SJCRH30 (cell line): ENCODE results near the gene NR5A2. TPM values are rescaled to one million over a fixed set of nuclear protein-coding genes. Genes with fewer than 3 reads are reported as not detected.

Experiments used
- DNase-seq, 2 experiments: peaks; one replicate each; pipeline ENCODE4 v3.0.0-alpha.2; 2015 to 2020
- H3K27ac ChIP-seq: fragments of 250-450 bp; sonication (Bioruptor Pico); 2 replicates; pipeline ENCODE4 v1.5.1; 2020; ENCODE audit warnings: mild to moderate bottlenecking, moderate library complexity
- H3K27me3 ChIP-seq: fragments of 250-450 bp; sonication (Bioruptor Pico); 2 replicates; pipeline ENCODE4 v1.5.1; 2020; ENCODE audit warnings: mild to moderate bottlenecking, moderate library complexity
- H3K36me3 ChIP-seq: fragments of 250-450 bp; sonication (Bioruptor Pico); 2 replicates; pipeline ENCODE4 v1.5.1; 2020; ENCODE audit warnings: mild to moderate bottlenecking, moderate library complexity
- H3K4me1 ChIP-seq: fragments of 250-450 bp; sonication (Bioruptor Pico); 2 replicates; pipeline ENCODE4 v1.5.1; 2020; ENCODE audit warnings: mild to moderate bottlenecking, moderate library complexity
- H3K4me3 ChIP-seq: fragments of 250-450 bp; sonication (Bioruptor Pico); 2 replicates; pipeline ENCODE4 v1.5.1; 2020; ENCODE audit warnings: mild to moderate bottlenecking, moderate library complexity
- H3K9me3 ChIP-seq: fragments of 250-450 bp; sonication (Bioruptor Pico); replicated peaks from 2 replicates; pipeline ENCODE4 v1.5.1; 2020; ENCODE audit warnings: mild to moderate bottlenecking, moderate library complexity
- total RNA-seq: library from RNA; depleted of rRNA; stranded (reverse); fragments of >200 nt; shearing (Covaris generic); gene quantifications from 2 replicates; pipeline ENCODE4 v1.2.3, GENCODE V29; 2014

NR5A2 gene
- total RNA-seq, 1 experiment from 2014 or later: 1.0 TPM

DNA sequence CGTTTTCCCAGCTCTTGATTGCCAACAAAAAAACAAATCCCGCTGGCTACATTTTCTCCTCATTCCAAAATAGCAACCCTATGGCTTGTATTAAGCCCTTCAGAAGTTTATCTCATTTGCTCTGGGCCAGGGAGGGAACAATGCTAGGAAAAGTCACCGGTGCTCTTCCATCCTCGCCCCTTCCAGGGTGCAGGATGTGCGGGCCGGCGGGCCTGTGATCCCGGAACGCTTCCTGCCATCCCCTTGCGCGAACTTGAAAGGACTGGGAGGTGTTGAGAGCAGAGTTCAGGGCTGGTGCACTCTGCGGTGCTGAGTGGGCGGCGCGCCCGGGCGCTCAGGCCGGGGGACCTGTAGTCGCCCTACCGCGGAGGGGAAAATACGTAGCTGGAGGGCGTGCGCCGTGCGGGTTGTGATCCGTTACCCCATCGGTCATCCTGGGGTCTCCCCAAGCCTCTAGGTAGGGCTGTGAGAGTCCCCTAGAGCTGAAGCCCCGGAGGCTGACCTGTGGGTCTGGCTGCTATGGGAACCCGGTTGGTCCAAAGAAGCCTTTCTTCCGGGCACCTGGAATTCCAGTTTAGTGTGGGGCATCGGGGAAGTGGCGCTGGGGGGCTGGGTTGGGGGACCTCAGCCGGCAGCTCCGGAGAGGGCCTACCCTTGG is 13.1 kb downstream of the NR5A2 start:
- Histone ChIP-seq H3K27ac (no peak overlapping the region), H3K9me3 (no peaks in the 10 kb centered on the region), H3K36me3 (no peaks in the 10 kb centered on the region), H3K4me3 (no peak overlapping the region), H3K4me1 (no peaks in the 10 kb centered on the region), H3K27me3 (no peaks in the 10 kb centered on the region)
- DNase-seq: no peak

DNA sequence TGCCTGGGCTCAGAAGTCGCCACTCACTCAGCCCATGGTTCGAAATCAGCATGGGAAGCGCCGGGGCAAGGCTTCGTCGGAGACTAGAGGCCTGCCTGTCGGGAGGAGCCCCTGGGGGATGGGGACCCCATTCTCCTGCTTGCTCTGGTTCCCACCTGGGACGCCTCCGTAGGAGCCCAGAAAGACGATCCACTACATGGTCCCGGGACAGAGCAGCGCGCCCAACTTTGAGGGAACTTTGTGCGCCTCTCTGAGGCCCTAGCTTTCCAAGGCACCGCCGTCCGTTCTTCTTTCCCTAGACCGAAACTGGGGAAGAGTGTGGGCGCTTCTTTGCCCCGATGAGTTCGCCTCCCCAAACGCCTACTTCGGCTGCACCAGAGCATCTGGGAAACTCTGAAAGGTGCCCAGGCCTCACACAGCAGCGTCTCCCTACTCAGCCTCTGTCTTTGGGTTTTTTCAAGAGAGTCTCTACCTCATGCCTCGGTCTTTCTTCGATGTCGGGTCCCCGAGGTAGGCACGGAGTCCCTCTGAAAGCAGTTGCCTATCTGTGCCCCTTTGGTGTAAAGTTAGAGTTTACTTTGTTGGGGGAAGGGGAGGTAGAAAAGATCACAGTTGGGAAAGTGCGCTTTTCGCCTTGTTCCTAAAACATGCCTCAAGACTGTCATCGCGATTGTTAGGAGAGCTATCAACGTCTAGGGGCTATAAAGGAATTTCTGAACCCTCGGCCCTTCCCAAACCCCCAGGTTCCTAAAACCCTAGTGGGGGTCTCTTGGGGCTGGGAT is 14.0 kb downstream of the NR5A2 start:
- H3K4me3 ChIP-seq: no peak overlapping the region
- no peaks in the 10 kb centered on the region for H3K36me3 ChIP-seq
- H3K4me1 ChIP-seq: no peaks in the 10 kb centered on the region
- no peaks in the 10 kb centered on the region for H3K9me3 ChIP-seq
- no peak overlapping the region for H3K27ac ChIP-seq
- DNase-seq: no peak
- H3K27me3 ChIP-seq: no peaks in the 10 kb centered on the region

DNA sequence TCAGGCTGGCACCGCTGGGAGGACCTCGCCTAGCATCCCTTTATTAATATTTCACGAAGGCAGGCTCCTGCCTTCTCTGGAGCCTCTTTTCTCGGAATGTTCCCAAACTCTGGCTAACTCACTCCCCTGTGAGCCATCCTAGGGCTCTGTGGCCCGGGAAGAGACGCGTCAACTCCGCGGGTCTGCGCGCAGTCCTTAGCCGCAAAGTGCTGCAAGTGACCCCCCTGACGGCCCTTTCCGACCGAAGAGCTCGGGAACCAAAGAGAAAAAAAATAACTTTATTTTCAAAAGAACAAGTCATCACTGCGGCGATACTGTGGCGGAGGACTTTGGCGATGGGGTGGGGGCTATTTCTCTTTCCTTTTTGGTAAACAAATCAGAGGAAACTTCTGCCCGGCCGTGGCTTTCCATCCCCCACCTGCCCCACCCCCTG is 14.6 kb downstream of the NR5A2 start:
- no peak for DNase-seq
- no peak overlapping the region for H3K4me3 ChIP-seq
- no peaks in the 10 kb centered on the region for H3K4me1 ChIP-seq
- H3K36me3 ChIP-seq: no peaks in the 10 kb centered on the region
- no peak overlapping the region for H3K27ac ChIP-seq
- H3K9me3 ChIP-seq: no peaks in the 10 kb centered on the region
- H3K27me3 ChIP-seq: no peaks in the 10 kb centered on the region

DNA sequence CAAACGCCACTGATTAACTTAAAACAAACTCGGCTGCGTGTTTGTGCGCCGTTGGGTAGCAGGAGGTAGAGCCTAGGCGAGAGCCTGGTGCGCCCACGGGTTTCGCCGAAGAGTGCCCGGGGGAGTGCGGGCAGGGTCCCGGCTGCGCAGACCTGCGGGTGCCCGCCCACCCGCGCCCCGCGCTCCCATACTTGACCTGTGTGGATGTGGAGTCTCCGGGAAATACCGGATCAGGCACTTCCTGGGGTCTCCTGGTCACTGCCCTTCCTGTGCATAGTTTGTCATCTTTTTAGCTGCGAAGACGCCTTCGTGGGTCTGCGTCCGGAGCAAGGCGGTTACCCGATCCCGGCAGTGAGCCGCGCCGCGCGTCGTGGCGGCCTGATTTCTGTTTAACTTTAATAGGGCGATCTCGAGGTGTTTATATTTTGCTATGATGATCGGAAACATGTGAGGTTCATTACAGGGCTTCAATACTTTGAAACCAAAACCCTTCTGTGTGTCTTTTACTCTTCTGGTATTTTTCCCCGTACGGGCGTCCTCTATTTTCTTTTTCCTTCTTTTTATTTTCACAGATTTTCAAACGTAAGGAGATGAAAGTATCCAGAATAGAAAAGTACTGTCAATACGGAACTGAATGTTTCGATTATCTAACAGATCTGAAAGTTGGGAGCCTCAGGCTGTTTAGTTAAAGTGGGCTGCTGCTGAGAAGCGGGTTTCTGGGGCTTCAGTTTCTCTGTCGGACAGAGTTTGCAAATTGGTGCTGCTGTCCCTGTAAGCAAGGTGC is 15.2 kb downstream of the NR5A2 start:
- Histone ChIP-seq H3K4me1 (no peaks in the 10 kb centered on the region), H3K27ac (no peak overlapping the region), H3K4me3 (no peak overlapping the region), H3K27me3 (no peaks in the 10 kb centered on the region), H3K36me3 (no peaks in the 10 kb centered on the region), H3K9me3 (no peaks in the 10 kb centered on the region)
- no peak for DNase-seq

DNA sequence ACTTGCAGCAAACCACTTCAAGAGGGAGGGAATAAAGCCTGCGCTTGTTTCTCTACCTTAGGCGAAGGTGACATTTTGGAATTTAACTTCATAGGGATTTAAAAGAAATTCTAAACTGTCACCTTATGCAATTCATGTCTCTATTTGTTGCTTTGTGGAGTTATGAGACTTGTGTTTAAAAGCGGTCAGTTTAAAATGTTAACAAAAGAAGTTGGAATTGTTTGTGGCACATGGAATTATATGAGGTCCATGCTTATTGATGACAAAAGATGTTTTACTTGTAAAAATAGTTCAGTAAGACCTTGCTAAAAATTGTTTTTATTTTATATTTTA is 15.8 kb downstream of the NR5A2 start:
- H3K4me3 ChIP-seq: no peak overlapping the region
- no peak for DNase-seq
- H3K27ac ChIP-seq: no peak overlapping the region
- H3K4me1 ChIP-seq: no peaks in the 10 kb centered on the region
- no peaks in the 10 kb centered on the region for H3K9me3 ChIP-seq
- H3K36me3 ChIP-seq: no peaks in the 10 kb centered on the region
- H3K27me3 ChIP-seq: no peaks in the 10 kb centered on the region

DNA sequence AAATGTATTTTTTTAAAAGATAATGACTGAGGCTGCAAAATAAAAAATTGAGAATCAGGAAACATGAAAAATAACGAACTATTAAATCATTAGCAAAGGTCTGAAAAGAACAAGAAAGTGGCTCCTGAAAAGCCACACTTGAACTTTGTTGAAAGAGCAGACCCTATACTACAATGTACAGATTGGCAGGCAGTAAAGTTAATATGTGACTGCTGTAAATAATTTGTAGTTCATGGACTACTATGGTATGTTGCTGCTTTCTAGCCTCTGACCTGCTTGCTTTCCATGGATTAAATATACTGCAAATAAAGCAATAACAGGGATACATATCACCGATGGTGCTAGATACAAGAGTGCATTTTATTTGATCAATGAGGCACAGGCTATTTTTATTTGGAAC is 18.6 kb downstream of the NR5A2 start:
- no peaks in the 10 kb centered on the region for H3K27me3 ChIP-seq
- H3K9me3 ChIP-seq: no peaks in the 10 kb centered on the region
- no peak for DNase-seq
- no peaks in the 10 kb centered on the region for H3K36me3 ChIP-seq
- H3K4me3 ChIP-seq: no peak overlapping the region
- no peak overlapping the region for H3K27ac ChIP-seq
- H3K4me1 ChIP-seq: peaks cover under 1% of the 10 kb centered on the region; the same call in 1 of the 2 replicates

DNA sequence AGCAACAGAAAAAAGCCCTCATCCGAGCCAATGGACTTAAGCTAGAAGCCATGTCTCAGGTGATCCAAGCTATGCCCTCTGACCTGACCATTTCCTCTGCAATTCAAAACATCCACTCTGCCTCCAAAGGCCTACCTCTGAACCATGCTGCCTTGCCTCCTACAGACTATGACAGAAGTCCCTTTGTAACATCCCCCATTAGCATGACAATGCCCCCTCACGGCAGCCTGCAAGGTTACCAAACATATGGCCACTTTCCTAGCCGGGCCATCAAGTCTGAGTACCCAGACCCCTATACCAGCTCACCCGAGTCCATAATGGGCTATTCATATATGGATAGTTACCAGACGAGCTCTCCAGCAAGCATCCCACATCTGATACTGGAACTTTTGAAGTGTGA is 20.7 kb downstream of the NR5A2 start:
- Histone ChIP-seq H3K9me3 (no peaks in the 10 kb centered on the region), H3K27me3 (no peaks in the 10 kb centered on the region), H3K36me3 (no peaks in the 10 kb centered on the region), H3K4me1 (peaks cover 12% of the 10 kb centered on the region), H3K4me3 (no peak overlapping the region), H3K27ac (no peak overlapping the region)
- DNase-seq: no peak

DNA sequence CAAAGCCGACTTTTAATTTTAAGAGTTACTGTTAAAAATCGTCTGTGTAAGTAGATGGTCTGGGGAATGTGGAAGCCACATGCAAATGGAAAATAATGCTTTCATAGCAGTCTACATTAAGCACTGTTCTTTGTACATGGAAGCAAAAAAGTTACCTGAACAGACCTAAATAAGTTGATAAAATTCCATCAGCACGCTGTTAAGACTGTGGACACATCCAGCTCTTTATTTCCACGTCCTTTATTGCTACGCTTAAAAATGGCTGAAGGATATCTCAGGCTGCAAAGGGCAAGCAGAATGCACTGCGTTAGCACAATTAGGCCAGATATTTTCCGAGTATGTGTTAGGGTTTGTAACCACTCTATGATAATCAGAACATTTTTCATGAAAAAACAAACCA is 22.3 kb downstream of the NR5A2 start:
- Histone ChIP-seq H3K4me3 (no peak overlapping the region), H3K27me3 (no peaks in the 10 kb centered on the region), H3K27ac (no peak overlapping the region), H3K9me3 (no peaks in the 10 kb centered on the region), H3K4me1 (peaks cover 12% of the 10 kb centered on the region), H3K36me3 (no peaks in the 10 kb centered on the region)
- DNase-seq: no peak

DNA sequence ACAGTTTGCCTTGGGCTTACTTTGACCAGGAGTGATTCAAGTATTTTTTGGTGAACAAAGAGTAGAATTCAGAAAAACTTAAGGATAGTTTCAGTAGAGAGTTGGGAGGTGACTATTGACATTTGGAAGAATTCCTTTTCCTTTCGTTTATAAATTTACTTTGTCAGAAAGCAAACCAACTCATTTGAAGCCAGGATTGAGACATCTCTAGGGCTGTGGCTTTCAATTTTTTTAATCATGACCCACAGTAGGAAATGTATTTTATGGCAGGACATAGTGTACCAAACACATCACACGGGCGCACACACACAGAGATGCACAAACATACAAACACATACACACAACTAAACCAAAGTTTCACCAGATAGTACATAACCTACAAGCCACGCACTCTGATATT is 24.1 kb downstream of the NR5A2 start:
- no peak for DNase-seq
- Histone ChIP-seq H3K36me3 (no peaks in the 10 kb centered on the region), H3K27me3 (no peaks in the 10 kb centered on the region)

DNA sequence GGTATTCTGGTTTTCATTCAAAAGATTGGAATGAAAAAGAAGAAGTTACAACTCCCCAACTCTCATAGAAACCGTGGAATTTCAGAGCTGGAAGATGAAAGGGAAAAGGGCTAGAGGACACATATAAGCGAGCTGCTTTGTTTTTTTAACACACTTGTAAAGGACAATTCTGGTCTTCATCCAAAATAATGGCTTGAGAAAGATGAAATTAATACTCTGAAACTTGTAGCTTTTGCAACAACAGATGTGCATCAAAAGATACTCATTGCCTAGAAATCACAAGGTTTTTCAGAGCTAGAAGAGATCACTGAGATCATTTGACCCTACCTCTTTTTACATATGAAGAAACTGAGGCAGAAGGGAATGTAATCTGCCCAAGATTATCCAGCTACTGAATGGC is 25.6 kb downstream of the NR5A2 start:
- DNase-seq: no peak
- Histone ChIP-seq H3K9me3 (no peaks in the 10 kb centered on the region), H3K36me3 (no peaks in the 10 kb centered on the region), H3K27ac (no peak overlapping the region), H3K27me3 (no peaks in the 10 kb centered on the region), H3K4me3 (no peak overlapping the region), H3K4me1 (peaks cover 12% of the 10 kb centered on the region)

More for the DNA sequence above, 24.1 kb downstream of the NR5A2 start:
- peak overlapping the region; percentile 90 for H3K27ac ChIP-seq
- H3K9me3 ChIP-seq: no peaks in the 10 kb centered on the region
- peaks cover 12% of the 10 kb centered on the region for H3K4me1 ChIP-seq
- H3K4me3 ChIP-seq: peak overlapping the region; percentile 23; the same call in 1 of the 2 replicates

DNA sequence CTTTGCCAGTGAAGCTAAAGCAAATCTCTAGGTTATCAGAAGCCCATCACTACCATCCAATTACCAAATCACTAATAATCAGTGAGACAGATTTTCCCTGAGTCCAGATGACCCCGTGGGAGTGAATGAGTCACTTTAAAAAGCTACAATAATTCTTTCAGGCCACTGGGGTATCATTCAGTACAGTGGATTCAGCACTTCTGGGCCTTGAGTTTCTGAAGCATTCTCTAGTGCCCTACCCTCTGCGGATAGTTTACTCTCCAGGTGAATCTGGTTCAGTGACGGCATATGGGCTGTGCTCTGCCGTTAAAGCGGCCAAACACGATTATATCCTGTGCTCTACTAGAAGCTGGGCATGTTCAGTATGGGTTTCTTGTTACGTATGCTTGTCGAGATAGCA is 26.1 kb downstream of the NR5A2 start:
- no peak overlapping the region for H3K4me3 ChIP-seq
- H3K36me3 ChIP-seq: no peaks in the 10 kb centered on the region
- H3K9me3 ChIP-seq: no peaks in the 10 kb centered on the region
- H3K27ac ChIP-seq: no peak overlapping the region
- no peaks in the 10 kb centered on the region for H3K27me3 ChIP-seq
- H3K4me1 ChIP-seq: peaks cover 12% of the 10 kb centered on the region
- no peak for DNase-seq

DNA sequence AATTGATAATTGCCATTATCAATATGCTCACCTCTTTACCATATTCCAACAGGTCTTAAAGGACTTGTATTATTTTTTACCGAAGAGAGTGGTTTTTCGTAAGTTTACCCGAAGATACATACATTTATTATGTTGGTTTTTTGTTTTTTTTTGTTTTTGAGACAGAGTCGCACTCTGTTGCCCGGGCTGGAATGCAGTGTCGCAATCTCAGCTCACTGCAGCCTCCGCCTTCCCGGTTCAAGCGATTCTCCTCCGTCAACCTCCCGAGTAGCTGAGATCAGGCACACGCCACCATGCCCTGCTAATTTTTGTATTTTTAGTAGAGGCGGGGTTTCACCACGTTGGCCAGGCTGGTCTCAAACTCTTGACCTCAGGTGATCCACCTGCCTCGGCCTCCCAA is 30.8 kb downstream of the NR5A2 start:
- no peak overlapping the region for H3K27ac ChIP-seq
- no peak for DNase-seq
- H3K36me3 ChIP-seq: no peaks in the 10 kb centered on the region
- H3K27me3 ChIP-seq: no peaks in the 10 kb centered on the region
- no peaks in the 10 kb centered on the region for H3K4me1 ChIP-seq
- H3K9me3 ChIP-seq: no peaks in the 10 kb centered on the region
- H3K4me3 ChIP-seq: no peak overlapping the region

DNA sequence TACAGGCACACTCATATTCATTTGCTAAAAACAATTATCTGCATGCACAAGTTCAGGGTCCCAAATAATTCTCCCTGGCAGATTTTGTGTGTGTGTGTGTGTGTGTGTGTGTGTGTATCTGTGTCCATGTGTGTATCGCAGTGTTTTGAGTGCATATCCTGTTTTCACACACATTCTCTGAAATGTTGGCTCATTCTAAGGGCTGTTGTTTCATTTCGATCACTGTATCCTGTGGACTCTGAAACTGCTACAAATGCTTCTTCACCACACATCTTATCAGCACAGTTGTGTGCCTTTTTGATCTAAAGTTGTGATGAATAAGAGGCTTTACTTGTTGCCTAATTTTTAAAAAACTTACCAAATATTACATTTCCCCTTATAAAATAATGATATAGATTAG is 34.6 kb downstream of the NR5A2 start:
- Histone ChIP-seq H3K4me1 (no peaks in the 10 kb centered on the region), H3K27me3 (no peaks in the 10 kb centered on the region), H3K36me3 (no peaks in the 10 kb centered on the region), H3K27ac (no peak overlapping the region), H3K9me3 (no peaks in the 10 kb centered on the region), H3K4me3 (no peak overlapping the region)
- no peak for DNase-seq

DNA sequence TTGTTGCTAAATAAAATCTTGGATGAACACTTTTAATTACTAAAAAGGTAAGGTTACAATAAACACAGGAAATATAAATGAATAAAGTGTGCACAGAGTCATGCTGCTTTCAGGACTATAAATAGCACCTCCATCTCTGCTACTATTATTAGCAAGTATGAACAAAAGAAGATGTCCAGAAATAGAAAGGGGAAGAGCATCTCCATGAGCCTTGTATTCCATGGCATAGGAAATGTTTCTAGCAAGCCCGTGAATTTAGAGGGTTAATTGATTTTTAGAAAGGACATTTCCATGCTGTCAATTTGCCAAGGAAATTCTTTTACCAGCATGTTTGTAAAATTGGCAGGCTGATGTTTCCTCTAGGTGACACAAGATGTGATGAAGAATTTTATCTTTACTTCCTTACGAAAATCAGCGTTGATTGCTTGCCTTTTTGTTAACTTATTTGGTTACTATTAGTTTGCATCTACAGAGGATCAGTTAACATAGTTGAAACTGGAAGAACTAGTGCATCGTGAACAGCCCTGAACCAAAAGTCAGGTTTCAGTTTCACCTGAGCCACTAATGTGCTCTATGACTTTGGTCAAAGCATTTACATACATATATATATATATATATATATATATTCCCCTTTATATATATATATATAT is 45.3 kb downstream of the NR5A2 start:
- DNase-seq: no peak
- Histone ChIP-seq H3K4me3 (no peak overlapping the region), H3K27me3 (no peaks in the 10 kb centered on the region), H3K9me3 (no peaks in the 10 kb centered on the region), H3K36me3 (no peaks in the 10 kb centered on the region), H3K27ac (no peak overlapping the region), H3K4me1 (peaks cover 9% of the 10 kb centered on the region; the same call in 1 of the 2 replicates)

DNA sequence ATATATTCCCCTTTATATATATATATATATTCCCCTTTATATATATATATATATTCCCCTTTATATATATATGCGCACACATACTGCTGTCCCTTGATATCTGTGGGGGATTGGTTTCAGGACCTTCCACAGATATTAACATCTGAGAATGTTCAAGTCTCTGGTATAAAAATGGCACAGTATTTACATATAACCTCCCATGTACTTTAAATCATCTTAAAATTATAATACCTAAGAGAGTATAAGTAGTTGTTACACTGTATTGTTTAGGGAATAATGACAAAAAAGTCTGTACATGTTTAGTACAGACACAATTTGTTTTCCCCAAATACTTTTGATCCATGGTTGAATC is 45.8 kb downstream of the NR5A2 start:
- no peaks in the 10 kb centered on the region for H3K27me3 ChIP-seq
- H3K36me3 ChIP-seq: no peaks in the 10 kb centered on the region
- no peak overlapping the region for H3K27ac ChIP-seq
- H3K4me1 ChIP-seq: peaks cover 9% of the 10 kb centered on the region; the same call in 1 of the 2 replicates
- no peak for DNase-seq
- H3K9me3 ChIP-seq: no peaks in the 10 kb centered on the region
- no peak overlapping the region for H3K4me3 ChIP-seq
